ENCODE data around the gene NTM. TPM values are rescaled to one million over a fixed set of nuclear protein-coding genes. Genes with fewer than 3 reads are reported as not detected.

The NTM gene
- total RNA-seq, 1 experiment from 2014 or later = not detected

DNA sequence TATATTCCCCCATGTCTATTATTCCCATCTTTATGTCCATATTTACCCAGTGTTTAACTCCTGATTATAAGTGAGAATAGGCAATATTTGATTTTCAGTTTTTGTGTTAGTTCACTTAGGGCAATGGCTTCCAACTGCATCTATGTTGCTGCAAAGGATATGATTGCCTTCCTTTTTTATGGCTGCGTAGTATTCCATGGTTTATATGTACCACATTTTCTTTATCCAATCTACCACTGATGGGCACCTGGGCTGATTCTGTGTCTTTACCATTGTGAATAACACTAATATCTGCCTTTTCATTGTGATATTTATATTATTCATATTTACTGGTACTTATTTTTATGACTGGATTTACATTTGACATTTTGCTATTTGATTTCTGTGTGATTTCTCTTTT, 649.6 kb downstream of the NTM start:
- H3K36me3 ChIP-seq (ENCODE audit: control insufficient read depth in 1 of 2, insufficient read depth in 2 of 2, low read length in 2 of 2) = no peaks in the 10 kb centered on the region
- peaks cover 7 to 30% of the 10 kb centered on the region in 2 experiments; a peak in 2 of 4 replicates for H3K9me3 ChIP-seq (ENCODE audit: control insufficient read depth in 1 of 2, insufficient read depth in 1 of 2, low read depth in 1 of 2, low read length in 2 of 2)
- H4K20me1 ChIP-seq (ENCODE audit: insufficient read depth) = no peaks in the 10 kb centered on the region
- H2AFZ ChIP-seq (ENCODE audit: low read depth, low read length, poor library complexity, severe bottlenecking) = no peak overlapping the region
- no peak overlapping the region for H3K4me3 ChIP-seq (replicated peaks in 1 of 2; ENCODE audit: low read depth in 1 of 2, low read length in 2 of 2)
- ChIA-PET RAD21 (ENCODE audit: low non-redundant PET in 1 of 2, low total read pairs in 2 of 2, uncharacterized antibody in 2 of 2, unreplicated experiment in 2 of 2) (no interaction called here), CTCF (no interaction called here), POLR2A (no interaction called here)
- no peak for TF ChIP-seq CEBPB (IDR thresholded peaks at IDR 0.05; ENCODE audit: low read depth)
- TF ChIP-seq, protein P1, sequence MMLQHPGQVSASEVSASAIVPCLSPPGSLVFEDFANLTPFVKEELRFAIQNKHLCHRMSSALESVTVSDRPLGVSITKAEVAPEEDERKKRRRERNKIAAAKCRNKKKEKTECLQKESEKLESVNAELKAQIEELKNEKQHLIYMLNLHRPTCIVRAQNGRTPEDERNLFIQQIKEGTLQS (IDR thresholded peaks at IDR 0.05) = no peak
- TF ChIP-seq ZNF274 (IDR thresholded peaks at IDR 0.05; ENCODE audit: low read depth, low read length) = no peak
- no peak for TF ChIP-seq ELF1 (IDR thresholded peaks at IDR 0.05; ENCODE audit: borderline replicate concordance, low read depth)
- no peak for TF ChIP-seq FOSL1 (IDR thresholded peaks at IDR 0.05; ENCODE audit: low read depth)
- TF ChIP-seq, protein P2, sequence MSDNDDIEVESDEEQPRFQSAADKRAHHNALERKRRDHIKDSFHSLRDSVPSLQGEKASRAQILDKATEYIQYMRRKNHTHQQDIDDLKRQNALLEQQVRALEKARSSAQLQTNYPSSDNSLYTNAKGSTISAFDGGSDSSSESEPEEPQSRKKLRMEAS (IDR thresholded peaks at IDR 0.05) = no peak
- no peak for TF ChIP-seq EGR1 (IDR thresholded peaks at IDR 0.05; ENCODE audit: low read depth)
- TF ChIP-seq SP1 (IDR thresholded peaks at IDR 0.05; ENCODE audit: low read depth) = no peak
- TF ChIP-seq, protein P3, sequence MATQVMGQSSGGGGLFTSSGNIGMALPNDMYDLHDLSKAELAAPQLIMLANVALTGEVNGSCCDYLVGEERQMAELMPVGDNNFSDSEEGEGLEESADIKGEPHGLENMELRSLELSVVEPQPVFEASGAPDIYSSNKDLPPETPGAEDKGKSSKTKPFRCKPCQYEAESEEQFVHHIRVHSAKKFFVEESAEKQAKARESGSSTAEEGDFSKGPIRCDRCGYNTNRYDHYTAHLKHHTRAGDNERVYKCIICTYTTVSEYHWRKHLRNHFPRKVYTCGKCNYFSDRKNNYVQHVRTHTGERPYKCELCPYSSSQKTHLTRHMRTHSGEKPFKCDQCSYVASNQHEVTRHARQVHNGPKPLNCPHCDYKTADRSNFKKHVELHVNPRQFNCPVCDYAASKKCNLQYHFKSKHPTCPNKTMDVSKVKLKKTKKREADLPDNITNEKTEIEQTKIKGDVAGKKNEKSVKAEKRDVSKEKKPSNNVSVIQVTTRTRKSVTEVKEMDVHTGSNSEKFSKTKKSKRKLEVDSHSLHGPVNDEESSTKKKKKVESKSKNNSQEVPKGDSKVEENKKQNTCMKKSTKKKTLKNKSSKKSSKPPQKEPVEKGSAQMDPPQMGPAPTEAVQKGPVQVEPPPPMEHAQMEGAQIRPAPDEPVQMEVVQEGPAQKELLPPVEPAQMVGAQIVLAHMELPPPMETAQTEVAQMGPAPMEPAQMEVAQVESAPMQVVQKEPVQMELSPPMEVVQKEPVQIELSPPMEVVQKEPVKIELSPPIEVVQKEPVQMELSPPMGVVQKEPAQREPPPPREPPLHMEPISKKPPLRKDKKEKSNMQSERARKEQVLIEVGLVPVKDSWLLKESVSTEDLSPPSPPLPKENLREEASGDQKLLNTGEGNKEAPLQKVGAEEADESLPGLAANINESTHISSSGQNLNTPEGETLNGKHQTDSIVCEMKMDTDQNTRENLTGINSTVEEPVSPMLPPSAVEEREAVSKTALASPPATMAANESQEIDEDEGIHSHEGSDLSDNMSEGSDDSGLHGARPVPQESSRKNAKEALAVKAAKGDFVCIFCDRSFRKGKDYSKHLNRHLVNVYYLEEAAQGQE (IDR thresholded peaks at IDR 0.05; ENCODE audit: low read depth) = no peak
- no peak for TF ChIP-seq ZFX (IDR thresholded peaks at IDR 0.05)
- no peak for TF ChIP-seq POLR2AphosphoS5 (IDR thresholded peaks at IDR 0.05; ENCODE audit: low read depth, low read length)
- TF ChIP-seq EZH2phosphoT487 (IDR thresholded peaks at IDR 0.05; ENCODE audit: borderline replicate concordance) = no peak
- TF ChIP-seq CBX3 (IDR thresholded peaks at IDR 0.05; ENCODE audit: low read depth) = no peak
- BruUV-seq (replicated peaks) = no TSS peak
- intact Hi-C loops (cut with micrococcal nuclease) = no loop called here
- H3K27me3 ChIP-seq (ENCODE audit: insufficient read depth, low read length) = no peaks in the 10 kb centered on the region
- ATAC-seq (no peak), DNase-seq (ENCODE audit: low read depth, low spot score) (no peak)
- H3K9me2 ChIP-seq (ENCODE audit: insufficient read depth) = no peaks in the 10 kb centered on the region
- no peak overlapping the region for H3K4me2 ChIP-seq (ENCODE audit: low read length)
- H3K79me2 ChIP-seq (ENCODE audit: insufficient read depth, low read length) = no peaks in the 10 kb centered on the region
- H3K27ac ChIP-seq (ENCODE audit: low read depth, low read length) = no peak overlapping the region
- no peaks in the 10 kb centered on the region for H3K4me1 ChIP-seq (ENCODE audit: control insufficient read depth in 1 of 2, insufficient read depth in 2 of 2, low read length in 2 of 2)
- H3K9ac ChIP-seq (ENCODE audit: low read length) = no peak overlapping the region

Measured in HCT116 (cell line).